ENCODE measurements around the gene LPIN1. TPM values are rescaled to one million over a fixed set of nuclear protein-coding genes. Genes with fewer than 3 reads are reported as not detected.

LPIN1 gene
- total RNA-seq, 1 experiment from 2014 or later, result 4.4 TPM

GRCh38 chr2:11824901-11825828, 78.7 kb downstream of the LPIN1 start:
- Histone ChIP-seq H3K9ac (ENCODE audit: extremely low read depth, insufficient read length, low read length) (no peak overlapping the region), H3K23me2 (ENCODE audit: insufficient read length, low read depth, low read length, poor library complexity, severe bottlenecking) (peaks cover 2% of the 10 kb centered on the region), H3K4me1 (ENCODE audit: insufficient read depth, low read length) (peaks cover 7% of the 10 kb centered on the region; the same call in 1 of the 2 replicates), H3K4ac (ENCODE audit: low read depth, low read length) (no peak overlapping the region), H3K27me3 (ENCODE audit: insufficient read depth, low read length) (no peaks in the 10 kb centered on the region), H3K4me2 (ENCODE audit: insufficient read depth, insufficient read length, low read length) (no peak overlapping the region), H3K18ac (ENCODE audit: insufficient read length, low read depth, low read length) (no peak overlapping the region), H2BK5ac (ENCODE audit: insufficient read length, low read length) (no peak overlapping the region), H2BK15ac (ENCODE audit: low read depth, low read length) (no peak overlapping the region; the same call in 1 of the 2 replicates), H4K5ac (ENCODE audit: insufficient read length, low read depth, low read length) (no peak overlapping the region), H3K9me3 (ENCODE audit: control insufficient read depth, low read depth, low read length) (no peaks in the 10 kb centered on the region), H3K79me2 (ENCODE audit: insufficient read depth, low read length) (no peaks in the 10 kb centered on the region), H3K23ac (ENCODE audit: insufficient read length, low read depth, low read length) (no peak overlapping the region), H3K79me1 (ENCODE audit: insufficient read depth, low read depth, low read length, poor library complexity, severe bottlenecking) (no peaks in the 10 kb centered on the region), H2BK12ac (ENCODE audit: insufficient read length, low read depth, low read length) (no peak overlapping the region), H2BK120ac (ENCODE audit: low read depth, low read length, poor library complexity, severe bottlenecking) (no peak overlapping the region), H4K91ac (ENCODE audit: insufficient read length, low read depth, low read length) (no peak overlapping the region), H2AK5ac (ENCODE audit: insufficient read length, low read length) (no peak overlapping the region), H2AFZ (ENCODE audit: low read length) (no peak overlapping the region), H3T11ph (ENCODE audit: low read length) (no peak overlapping the region), H3K56ac (ENCODE audit: insufficient read length, low read depth, low read length) (no peak overlapping the region), H4K8ac (replicated peaks; ENCODE audit: insufficient read length, low read depth, low read length) (no peak overlapping the region), H3K27ac (ENCODE audit: insufficient read length, low read depth, low read length) (no peak overlapping the region), H4K20me1 (ENCODE audit: control insufficient read depth, insufficient read depth, insufficient read length) (no peaks in the 10 kb centered on the region), H2BK20ac (ENCODE audit: low read depth, low read length, poor library complexity, severe bottlenecking) (no peak overlapping the region), H3K14ac (ENCODE audit: insufficient read depth, low read length) (no peak overlapping the region; the same call in 1 of the 2 replicates)
- Mint-ChIP-seq H3K36me3 (ENCODE audit: insufficient read depth in 1 of 3, low read depth in 3 of 3) (peaks cover 0 to 7% (median 0%) of the 10 kb centered on the region in 3 experiments; a peak in 4 of 7 replicates), H3K4me3 (no peak overlapping the region), H3K9me3 (no peaks in the 10 kb centered on the region; a peak in 1 of 5 replicates), H3K27me3 (ENCODE audit: low read depth) (no peaks in the 10 kb centered on the region; the same call in 1 of the 2 replicates), H3K4me1 (peaks cover 19 to 20% of the 10 kb centered on the region in 2 experiments), H3K27ac (no peak overlapping the region; a peak in 2 of 7 replicates)
- no peak for DNase-seq
- WGBS (ENCODE audit: extremely low coverage, insufficient read length, low lambda C conversion rate), result no CpG with 5 or more reads among the region's 16 CpGs
- TF ChIP-seq, protein P1, sequence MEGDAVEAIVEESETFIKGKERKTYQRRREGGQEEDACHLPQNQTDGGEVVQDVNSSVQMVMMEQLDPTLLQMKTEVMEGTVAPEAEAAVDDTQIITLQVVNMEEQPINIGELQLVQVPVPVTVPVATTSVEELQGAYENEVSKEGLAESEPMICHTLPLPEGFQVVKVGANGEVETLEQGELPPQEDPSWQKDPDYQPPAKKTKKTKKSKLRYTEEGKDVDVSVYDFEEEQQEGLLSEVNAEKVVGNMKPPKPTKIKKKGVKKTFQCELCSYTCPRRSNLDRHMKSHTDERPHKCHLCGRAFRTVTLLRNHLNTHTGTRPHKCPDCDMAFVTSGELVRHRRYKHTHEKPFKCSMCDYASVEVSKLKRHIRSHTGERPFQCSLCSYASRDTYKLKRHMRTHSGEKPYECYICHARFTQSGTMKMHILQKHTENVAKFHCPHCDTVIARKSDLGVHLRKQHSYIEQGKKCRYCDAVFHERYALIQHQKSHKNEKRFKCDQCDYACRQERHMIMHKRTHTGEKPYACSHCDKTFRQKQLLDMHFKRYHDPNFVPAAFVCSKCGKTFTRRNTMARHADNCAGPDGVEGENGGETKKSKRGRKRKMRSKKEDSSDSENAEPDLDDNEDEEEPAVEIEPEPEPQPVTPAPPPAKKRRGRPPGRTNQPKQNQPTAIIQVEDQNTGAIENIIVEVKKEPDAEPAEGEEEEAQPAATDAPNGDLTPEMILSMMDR (conservative IDR thresholded peaks at IDR 0.05), result no peak

Measured in H9 (cell line).